ENCODE results near the gene ZCCHC7. TPM values are rescaled to one million over a fixed set of nuclear protein-coding genes. Genes with fewer than 3 reads are reported as not detected.
"Not testable (repeated sequence)": the region's sequence is repeated elsewhere in the genome, so short reads cannot be mapped to it uniquely, and the experiment has no call there.

The ZCCHC7 gene
- total RNA-seq, 1 donor from 2014 or later = 30.8 TPM

GRCh38 chr9:37117956-37118355 is 2.4 kb upstream of the ZCCHC7 start:
- Histone ChIP-seq H3K9me3 (ENCODE audit: control insufficient read depth in 3 of 3, low read length in 3 of 3) (no peaks in the 10 kb centered on the region), H3K36me3 (ENCODE audit: control insufficient read depth in 3 of 3, insufficient read depth in 3 of 3, low read length in 3 of 3) (no peaks in the 10 kb centered on the region), H3K27ac (ENCODE audit: low read depth, low read length) (no peak overlapping the region), H3K9ac (ENCODE audit: low read depth in 1 of 3, low read length in 3 of 3) (no peak overlapping the region), H3K4me1 (ENCODE audit: control insufficient read depth in 3 of 3, insufficient read depth in 3 of 3, low read length in 3 of 3) (peaks cover 2 to 14% (median 7%) of the 10 kb centered on the region in 3 donors), H3K4me3 (ENCODE audit: low read length in 3 of 3) (no peak overlapping the region), H3K27me3 (ENCODE audit: control insufficient read depth in 3 of 3, insufficient read depth in 3 of 3, low read length in 3 of 3) (no peaks in the 10 kb centered on the region)

DNA sequence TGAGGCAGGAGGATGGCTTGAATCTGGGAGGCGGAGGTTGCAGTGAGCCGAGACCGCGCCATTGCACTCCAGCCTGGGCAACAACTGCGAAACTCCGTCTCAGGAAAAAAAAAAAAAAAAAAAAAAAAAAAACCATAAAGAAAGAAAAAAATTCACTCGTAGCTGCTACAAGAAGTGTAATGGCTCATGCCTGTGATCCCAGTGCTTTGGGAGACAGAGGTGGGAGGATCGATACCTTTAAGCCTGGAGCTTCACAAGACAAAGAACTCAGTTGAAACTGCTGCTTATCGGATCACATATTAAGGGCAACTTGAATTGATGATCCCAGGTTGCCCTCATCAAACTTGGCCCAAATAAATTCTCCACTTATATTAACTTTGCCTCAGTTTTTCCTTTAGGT is 1.0 kb upstream of the ZCCHC7 start:
- no peak overlapping the region for H3K9ac ChIP-seq (ENCODE audit: low read depth in 1 of 3, low read length in 3 of 3)
- H3K4me1 ChIP-seq (ENCODE audit: control insufficient read depth in 3 of 3, insufficient read depth in 3 of 3, low read length in 3 of 3) = peaks cover 2 to 14% (median 7%) of the 10 kb centered on the region in 3 donors
- H3K4me3 ChIP-seq (ENCODE audit: low read length in 3 of 3) = peak overlapping the region; percentile 90 to 94 (median 93)
- H3K27ac ChIP-seq (ENCODE audit: low read depth, low read length) = no peak overlapping the region
- H3K27me3 ChIP-seq (ENCODE audit: control insufficient read depth in 3 of 3, insufficient read depth in 3 of 3, low read length in 3 of 3) = no peaks in the 10 kb centered on the region
- no peaks in the 10 kb centered on the region for H3K36me3 ChIP-seq (ENCODE audit: control insufficient read depth in 3 of 3, insufficient read depth in 3 of 3, low read length in 3 of 3)
- no peaks in the 10 kb centered on the region for H3K9me3 ChIP-seq (ENCODE audit: control insufficient read depth in 3 of 3, low read length in 3 of 3)

DNA sequence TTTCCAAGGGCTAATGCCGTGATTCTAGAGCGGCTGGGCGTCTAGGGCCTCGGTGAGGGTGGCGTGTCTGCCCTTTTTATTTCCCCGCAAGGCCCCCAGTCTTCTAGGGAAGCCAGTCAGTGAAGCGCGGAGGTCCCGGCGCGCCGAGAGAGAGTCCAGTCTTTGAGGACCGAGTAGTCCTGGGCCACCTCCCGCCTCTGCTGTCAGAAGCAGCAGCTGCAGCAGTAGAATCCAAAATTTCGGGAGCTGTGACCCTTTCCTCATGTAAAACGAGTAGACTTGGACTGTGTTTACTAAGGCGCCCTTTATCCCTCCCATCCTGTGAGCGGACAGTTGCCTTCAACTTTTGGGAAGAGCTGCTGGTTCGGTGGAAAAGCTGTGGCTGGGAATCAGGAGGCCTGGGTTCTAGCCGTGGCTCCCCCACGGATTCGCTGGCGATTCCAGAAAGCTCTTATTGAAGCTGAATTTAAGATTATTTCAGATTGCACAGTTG is 515 bp downstream of the ZCCHC7 start:
- Histone ChIP-seq H3K9ac (ENCODE audit: low read depth in 1 of 3, low read length in 3 of 3) (peak overlapping the region; percentile 80 to 93 (median 87)), H3K4me3 (ENCODE audit: low read length in 3 of 3) (peak overlapping the region; percentile 90 to 94 (median 93)), H3K4me1 (ENCODE audit: control insufficient read depth in 3 of 3, insufficient read depth in 3 of 3, low read length in 3 of 3) (peaks cover 2 to 14% (median 7%) of the 10 kb centered on the region in 3 donors), H3K27ac (ENCODE audit: low read depth, low read length) (peak overlapping the region; percentile 92)
- not testable (repeated sequence) for H3K36me3 ChIP-seq (ENCODE audit: control insufficient read depth in 3 of 3, insufficient read depth in 3 of 3, low read length in 3 of 3); H3K9me3 ChIP-seq (ENCODE audit: control insufficient read depth in 3 of 3, low read length in 3 of 3); H3K27me3 ChIP-seq (ENCODE audit: control insufficient read depth in 3 of 3, insufficient read depth in 3 of 3, low read length in 3 of 3)

GRCh38 chr9:37121881-37122280 is 1.5 kb downstream of the ZCCHC7 start:
- H3K9ac ChIP-seq (ENCODE audit: low read depth in 1 of 3, low read length in 3 of 3) = peak overlapping the region in 1 of 3 donors; percentile 8
- H3K36me3 ChIP-seq (ENCODE audit: control insufficient read depth in 3 of 3, insufficient read depth in 3 of 3, low read length in 3 of 3) = peaks cover 0 to 5% (median under 1%) of the 10 kb centered on the region in 3 donors
- peaks cover 2 to 14% (median 7%) of the 10 kb centered on the region in 3 donors for H3K4me1 ChIP-seq (ENCODE audit: control insufficient read depth in 3 of 3, insufficient read depth in 3 of 3, low read length in 3 of 3)
- H3K27me3 ChIP-seq (ENCODE audit: control insufficient read depth in 3 of 3, insufficient read depth in 3 of 3, low read length in 3 of 3) = no peaks in the 10 kb centered on the region
- peak overlapping the region in 1 of 3 donors; percentile 30 for H3K4me3 ChIP-seq (ENCODE audit: low read length in 3 of 3)
- no peak overlapping the region for H3K27ac ChIP-seq (ENCODE audit: low read depth, low read length)
- no peaks in the 10 kb centered on the region for H3K9me3 ChIP-seq (ENCODE audit: control insufficient read depth in 3 of 3, low read length in 3 of 3)

GRCh38 chr9:37126214-37126788 is 5.9 kb downstream of the ZCCHC7 start:
- peaks cover 0 to 10% (median 7%) of the 10 kb centered on the region in 3 donors for H3K36me3 ChIP-seq (ENCODE audit: control insufficient read depth in 3 of 3, insufficient read depth in 3 of 3, low read length in 3 of 3)
- H3K9me3 ChIP-seq (ENCODE audit: control insufficient read depth in 3 of 3, low read length in 3 of 3) = no peaks in the 10 kb centered on the region
- H3K9ac ChIP-seq (ENCODE audit: low read depth in 1 of 3, low read length in 3 of 3) = no peak overlapping the region
- H3K4me1 ChIP-seq (ENCODE audit: control insufficient read depth in 3 of 3, insufficient read depth in 3 of 3, low read length in 3 of 3) = peaks cover 0 to 5% (median 5%) of the 10 kb centered on the region in 3 donors
- H3K4me3 ChIP-seq (ENCODE audit: low read length in 3 of 3) = no peak overlapping the region
- no peak overlapping the region for H3K27ac ChIP-seq (ENCODE audit: low read depth, low read length)
- H3K27me3 ChIP-seq (ENCODE audit: control insufficient read depth in 3 of 3, insufficient read depth in 3 of 3, low read length in 3 of 3) = no peaks in the 10 kb centered on the region

- Histone ChIP-seq H3K4me3 (ENCODE audit: low read length in 3 of 3) (no peak overlapping the region), H3K9me3 (ENCODE audit: control insufficient read depth in 3 of 3, low read length in 3 of 3) (no peaks in the 10 kb centered on the region), H3K27me3 (ENCODE audit: control insufficient read depth in 3 of 3, insufficient read depth in 3 of 3, low read length in 3 of 3) (no peaks in the 10 kb centered on the region), H3K4me1 (ENCODE audit: control insufficient read depth in 3 of 3, insufficient read depth in 3 of 3, low read length in 3 of 3) (peaks cover 0 to under 1% (median 0%) of the 10 kb centered on the region in 3 donors), H3K27ac (ENCODE audit: low read depth, low read length) (no peak overlapping the region), H3K9ac (ENCODE audit: low read depth in 1 of 3, low read length in 3 of 3) (no peak overlapping the region), H3K36me3 (ENCODE audit: control insufficient read depth in 3 of 3, insufficient read depth in 3 of 3, low read length in 3 of 3) (peaks cover 0 to 10% (median 7%) of the 10 kb centered on the region in 3 donors)
Measured at GRCh38 chr9:37127018-37127417, 6.6 kb downstream of the ZCCHC7 start.

GRCh38 chr9:37128051-37128450 is 7.7 kb downstream of the ZCCHC7 start:
- H3K9ac ChIP-seq (ENCODE audit: low read depth in 1 of 3, low read length in 3 of 3) = no peak overlapping the region
- no peak overlapping the region for H3K4me3 ChIP-seq (ENCODE audit: low read length in 3 of 3)
- no peaks in the 10 kb centered on the region for H3K9me3 ChIP-seq (ENCODE audit: control insufficient read depth in 3 of 3, low read length in 3 of 3)
- H3K27ac ChIP-seq (ENCODE audit: low read depth, low read length) = no peak overlapping the region
- no peaks in the 10 kb centered on the region for H3K4me1 ChIP-seq (ENCODE audit: control insufficient read depth in 3 of 3, insufficient read depth in 3 of 3, low read length in 3 of 3)
- H3K27me3 ChIP-seq (ENCODE audit: control insufficient read depth in 3 of 3, insufficient read depth in 3 of 3, low read length in 3 of 3) = no peaks in the 10 kb centered on the region
- H3K36me3 ChIP-seq (ENCODE audit: control insufficient read depth in 3 of 3, insufficient read depth in 3 of 3, low read length in 3 of 3) = peaks cover 0 to 10% (median 9%) of the 10 kb centered on the region in 3 donors

GRCh38 chr9:37134166-37134565 is 13.8 kb downstream of the ZCCHC7 start:
- Histone ChIP-seq H3K27me3 (ENCODE audit: control insufficient read depth in 3 of 3, insufficient read depth in 3 of 3, low read length in 3 of 3) (no peaks in the 10 kb centered on the region), H3K4me3 (ENCODE audit: low read length in 3 of 3) (no peak overlapping the region), H3K36me3 (ENCODE audit: control insufficient read depth in 3 of 3, insufficient read depth in 3 of 3, low read length in 3 of 3) (peaks cover 0 to 7% (median 3%) of the 10 kb centered on the region in 3 donors), H3K27ac (ENCODE audit: low read depth, low read length) (no peak overlapping the region), H3K9me3 (ENCODE audit: control insufficient read depth in 3 of 3, low read length in 3 of 3) (no peaks in the 10 kb centered on the region), H3K9ac (ENCODE audit: low read depth in 1 of 3, low read length in 3 of 3) (no peak overlapping the region), H3K4me1 (ENCODE audit: control insufficient read depth in 3 of 3, insufficient read depth in 3 of 3, low read length in 3 of 3) (no peaks in the 10 kb centered on the region)

GRCh38 chr9:37141015-37141414 is 20.6 kb downstream of the ZCCHC7 start:
- H3K9ac ChIP-seq (ENCODE audit: low read depth in 1 of 3, low read length in 3 of 3) = no peak overlapping the region
- no peak overlapping the region for H3K4me3 ChIP-seq (ENCODE audit: low read length in 3 of 3)
- no peaks in the 10 kb centered on the region for H3K4me1 ChIP-seq (ENCODE audit: control insufficient read depth in 3 of 3, insufficient read depth in 3 of 3, low read length in 3 of 3)
- H3K36me3 ChIP-seq (ENCODE audit: control insufficient read depth in 3 of 3, insufficient read depth in 3 of 3, low read length in 3 of 3) = peaks cover 0 to 5% (median 3%) of the 10 kb centered on the region in 3 donors
- no peaks in the 10 kb centered on the region for H3K27me3 ChIP-seq (ENCODE audit: control insufficient read depth in 3 of 3, insufficient read depth in 3 of 3, low read length in 3 of 3)
- no peaks in the 10 kb centered on the region for H3K9me3 ChIP-seq (ENCODE audit: control insufficient read depth in 3 of 3, low read length in 3 of 3)
- H3K27ac ChIP-seq (ENCODE audit: low read depth, low read length) = no peak overlapping the region

DNA sequence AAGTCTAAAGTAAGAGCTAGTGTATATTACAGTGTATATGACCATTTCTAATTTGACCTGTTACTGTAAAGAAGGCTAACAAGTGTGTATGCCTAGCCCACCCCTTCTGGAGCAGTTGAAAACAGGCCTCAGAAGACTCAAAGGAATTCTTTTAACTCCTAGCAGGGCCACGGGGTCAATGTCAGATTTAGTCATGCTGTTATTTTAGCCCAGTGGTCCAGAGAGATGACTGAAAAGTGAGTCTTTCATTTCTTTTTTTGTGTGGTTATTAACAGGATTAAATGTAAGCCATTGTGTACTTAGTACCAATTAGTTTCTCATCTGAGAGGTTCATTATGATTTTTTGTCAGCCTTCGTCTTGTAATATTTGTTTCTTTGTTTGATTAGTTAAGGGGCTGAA is 24.4 kb downstream of the ZCCHC7 start:
- no peak overlapping the region for H3K9ac ChIP-seq (ENCODE audit: low read depth in 1 of 3, low read length in 3 of 3)
- H3K36me3 ChIP-seq (ENCODE audit: control insufficient read depth in 3 of 3, insufficient read depth in 3 of 3, low read length in 3 of 3) = no peaks in the 10 kb centered on the region
- no peak overlapping the region for H3K4me3 ChIP-seq (ENCODE audit: low read length in 3 of 3)
- H3K9me3 ChIP-seq (ENCODE audit: control insufficient read depth in 3 of 3, low read length in 3 of 3) = no peaks in the 10 kb centered on the region
- H3K27me3 ChIP-seq (ENCODE audit: control insufficient read depth in 3 of 3, insufficient read depth in 3 of 3, low read length in 3 of 3) = no peaks in the 10 kb centered on the region
- no peak overlapping the region for H3K27ac ChIP-seq (ENCODE audit: low read depth, low read length)
- H3K4me1 ChIP-seq (ENCODE audit: control insufficient read depth in 3 of 3, insufficient read depth in 3 of 3, low read length in 3 of 3) = no peaks in the 10 kb centered on the region
